Measurements from ENCODE around the gene AGMO.

DNA sequence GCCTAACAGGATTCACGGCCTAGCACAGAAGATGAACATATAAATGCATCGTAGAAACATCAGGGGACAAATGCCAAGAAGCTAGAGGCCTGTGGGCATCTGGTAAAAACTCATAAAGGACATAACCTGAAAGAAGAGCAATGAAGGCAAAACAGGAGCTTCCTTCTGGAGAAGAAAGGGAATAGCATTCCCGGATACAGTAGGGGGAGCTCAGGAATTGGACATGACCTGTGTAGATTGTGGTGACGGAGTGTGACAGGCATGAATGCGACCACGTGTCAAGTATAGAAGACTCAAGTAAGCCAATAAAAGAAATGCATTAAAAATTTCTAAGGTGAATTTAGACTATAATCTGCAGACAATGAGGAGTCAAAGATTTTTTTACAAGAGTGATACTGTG lies 270.1 kb downstream of the AGMO start:
- TF ChIP-seq, protein P1, sequence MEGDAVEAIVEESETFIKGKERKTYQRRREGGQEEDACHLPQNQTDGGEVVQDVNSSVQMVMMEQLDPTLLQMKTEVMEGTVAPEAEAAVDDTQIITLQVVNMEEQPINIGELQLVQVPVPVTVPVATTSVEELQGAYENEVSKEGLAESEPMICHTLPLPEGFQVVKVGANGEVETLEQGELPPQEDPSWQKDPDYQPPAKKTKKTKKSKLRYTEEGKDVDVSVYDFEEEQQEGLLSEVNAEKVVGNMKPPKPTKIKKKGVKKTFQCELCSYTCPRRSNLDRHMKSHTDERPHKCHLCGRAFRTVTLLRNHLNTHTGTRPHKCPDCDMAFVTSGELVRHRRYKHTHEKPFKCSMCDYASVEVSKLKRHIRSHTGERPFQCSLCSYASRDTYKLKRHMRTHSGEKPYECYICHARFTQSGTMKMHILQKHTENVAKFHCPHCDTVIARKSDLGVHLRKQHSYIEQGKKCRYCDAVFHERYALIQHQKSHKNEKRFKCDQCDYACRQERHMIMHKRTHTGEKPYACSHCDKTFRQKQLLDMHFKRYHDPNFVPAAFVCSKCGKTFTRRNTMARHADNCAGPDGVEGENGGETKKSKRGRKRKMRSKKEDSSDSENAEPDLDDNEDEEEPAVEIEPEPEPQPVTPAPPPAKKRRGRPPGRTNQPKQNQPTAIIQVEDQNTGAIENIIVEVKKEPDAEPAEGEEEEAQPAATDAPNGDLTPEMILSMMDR (IDR thresholded peaks at IDR 0.05; ENCODE audit: poor library complexity, severe bottlenecking) = no peak
- TF ChIP-seq, protein P2, sequence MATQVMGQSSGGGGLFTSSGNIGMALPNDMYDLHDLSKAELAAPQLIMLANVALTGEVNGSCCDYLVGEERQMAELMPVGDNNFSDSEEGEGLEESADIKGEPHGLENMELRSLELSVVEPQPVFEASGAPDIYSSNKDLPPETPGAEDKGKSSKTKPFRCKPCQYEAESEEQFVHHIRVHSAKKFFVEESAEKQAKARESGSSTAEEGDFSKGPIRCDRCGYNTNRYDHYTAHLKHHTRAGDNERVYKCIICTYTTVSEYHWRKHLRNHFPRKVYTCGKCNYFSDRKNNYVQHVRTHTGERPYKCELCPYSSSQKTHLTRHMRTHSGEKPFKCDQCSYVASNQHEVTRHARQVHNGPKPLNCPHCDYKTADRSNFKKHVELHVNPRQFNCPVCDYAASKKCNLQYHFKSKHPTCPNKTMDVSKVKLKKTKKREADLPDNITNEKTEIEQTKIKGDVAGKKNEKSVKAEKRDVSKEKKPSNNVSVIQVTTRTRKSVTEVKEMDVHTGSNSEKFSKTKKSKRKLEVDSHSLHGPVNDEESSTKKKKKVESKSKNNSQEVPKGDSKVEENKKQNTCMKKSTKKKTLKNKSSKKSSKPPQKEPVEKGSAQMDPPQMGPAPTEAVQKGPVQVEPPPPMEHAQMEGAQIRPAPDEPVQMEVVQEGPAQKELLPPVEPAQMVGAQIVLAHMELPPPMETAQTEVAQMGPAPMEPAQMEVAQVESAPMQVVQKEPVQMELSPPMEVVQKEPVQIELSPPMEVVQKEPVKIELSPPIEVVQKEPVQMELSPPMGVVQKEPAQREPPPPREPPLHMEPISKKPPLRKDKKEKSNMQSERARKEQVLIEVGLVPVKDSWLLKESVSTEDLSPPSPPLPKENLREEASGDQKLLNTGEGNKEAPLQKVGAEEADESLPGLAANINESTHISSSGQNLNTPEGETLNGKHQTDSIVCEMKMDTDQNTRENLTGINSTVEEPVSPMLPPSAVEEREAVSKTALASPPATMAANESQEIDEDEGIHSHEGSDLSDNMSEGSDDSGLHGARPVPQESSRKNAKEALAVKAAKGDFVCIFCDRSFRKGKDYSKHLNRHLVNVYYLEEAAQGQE (IDR thresholded peaks at IDR 0.05; ENCODE audit: borderline replicate concordance) = no peak
- TF ChIP-seq SMC3 (conservative IDR thresholded peaks at IDR 0.05; ENCODE audit: poor library complexity) = no peak
- TF ChIP-seq POLR2AphosphoS5 (IDR thresholded peaks at IDR 0.05) = no peak
- TF ChIP-seq RAD21 (conservative IDR thresholded peaks at IDR 0.05) = no peak

All from neural cell (in vitro differentiated cells).